Myocyte (in vitro differentiated cells): ENCODE data around the gene DDIT4. TPM values are rescaled to one million over a fixed set of nuclear protein-coding genes. Genes with fewer than 3 reads are reported as not detected.
A peak's percentile ranks its signal among the peaks of the same experiment; 100 is the strongest.
"Not testable (repeated sequence)": the region's sequence is repeated elsewhere in the genome, so short reads cannot be mapped to it uniquely, and the experiment has no call there.

Experiments used
- DNase-seq: peaks from one replicate; pipeline ENCODE4 v3.0.0-alpha.2; 2012; ENCODE audit warnings: low read depth
- total RNA-seq: library from RNA; depleted of rRNA; stranded (reverse); fragments of >200 nt; gene quantifications from 2 replicates; pipeline ENCODE4 v1.2.3, GENCODE V29; 2014

Gene DDIT4
- total RNA-seq, 1 donor from 2014 or later = 97.0 TPM

DNA sequence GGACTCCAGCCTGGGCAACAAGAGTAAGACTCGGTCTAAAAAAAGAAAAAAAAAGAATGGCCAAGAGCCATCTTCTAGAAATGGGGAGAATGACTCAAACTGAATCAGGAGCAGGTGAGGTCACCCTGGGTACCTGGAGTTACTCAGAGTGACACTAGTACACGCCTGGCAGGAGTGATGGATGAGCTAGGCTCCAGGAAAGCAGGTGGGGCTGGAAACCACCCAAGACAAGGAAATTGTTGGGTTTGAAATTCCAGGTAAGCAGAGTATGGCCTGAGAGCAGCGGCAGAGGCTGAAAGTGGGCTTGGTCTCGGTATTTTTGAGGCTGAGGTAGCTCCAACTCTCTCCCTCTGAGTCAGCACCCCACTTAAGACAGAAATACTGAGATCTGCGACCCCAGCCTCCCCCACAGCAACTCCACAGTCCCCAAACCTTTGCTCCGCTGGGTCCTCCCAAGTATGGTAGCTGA lies 18.5 kb downstream of the DDIT4 start:
- no peak for DNase-seq

DNA sequence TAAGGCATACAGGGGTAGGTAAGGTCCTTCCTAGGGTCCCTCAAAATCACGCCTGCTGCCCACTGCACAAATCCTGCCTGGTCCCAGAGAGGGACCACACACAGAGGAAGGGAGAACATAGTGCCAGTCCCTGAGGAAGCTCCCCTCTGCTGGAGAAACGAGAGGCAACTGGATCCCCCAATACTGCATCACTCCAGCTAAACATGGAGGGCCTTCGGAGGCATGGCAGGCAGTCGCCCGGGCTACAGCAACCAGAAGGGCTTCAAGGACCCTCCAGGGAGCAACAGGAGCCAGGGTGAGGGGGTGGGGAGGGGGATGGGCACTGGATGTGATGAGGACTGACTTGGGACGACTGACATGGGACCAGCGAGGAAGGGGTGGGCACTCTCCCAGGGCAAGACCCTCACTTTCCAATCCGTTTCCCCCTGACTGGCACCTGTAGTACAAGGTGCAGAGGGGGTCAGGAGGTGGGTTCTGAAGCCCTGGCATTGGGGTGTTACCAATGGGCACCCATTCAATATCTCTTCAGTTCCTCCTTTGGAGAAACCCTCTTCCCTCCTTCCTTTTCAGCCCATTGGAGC lies 21.7 kb downstream of the DDIT4 start:
- no peak for DNase-seq

DNA sequence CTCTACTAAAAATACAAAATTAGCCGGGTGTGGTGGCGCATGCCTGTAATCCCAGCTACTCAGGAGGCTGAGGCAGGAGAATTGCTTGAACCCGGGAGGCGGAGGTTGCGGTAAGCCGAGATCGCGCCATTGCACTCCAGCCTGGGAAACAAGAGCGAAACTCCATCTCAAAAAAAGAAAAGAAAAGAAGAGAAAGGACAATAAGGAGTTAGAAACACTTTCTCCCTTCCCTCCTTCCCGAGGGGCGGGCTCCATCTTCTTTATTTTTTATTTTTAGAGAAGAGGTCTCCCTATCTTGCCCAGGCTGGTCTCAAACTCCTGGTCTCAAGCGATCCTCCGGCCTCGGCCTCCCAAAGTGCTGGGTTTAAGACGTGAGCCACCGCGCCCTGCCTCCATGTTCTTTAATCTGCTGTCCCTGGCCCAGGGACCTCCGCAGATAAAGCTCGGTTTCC lies 23.1 kb downstream of the DDIT4 start:
- not testable (repeated sequence) for DNase-seq

DNA sequence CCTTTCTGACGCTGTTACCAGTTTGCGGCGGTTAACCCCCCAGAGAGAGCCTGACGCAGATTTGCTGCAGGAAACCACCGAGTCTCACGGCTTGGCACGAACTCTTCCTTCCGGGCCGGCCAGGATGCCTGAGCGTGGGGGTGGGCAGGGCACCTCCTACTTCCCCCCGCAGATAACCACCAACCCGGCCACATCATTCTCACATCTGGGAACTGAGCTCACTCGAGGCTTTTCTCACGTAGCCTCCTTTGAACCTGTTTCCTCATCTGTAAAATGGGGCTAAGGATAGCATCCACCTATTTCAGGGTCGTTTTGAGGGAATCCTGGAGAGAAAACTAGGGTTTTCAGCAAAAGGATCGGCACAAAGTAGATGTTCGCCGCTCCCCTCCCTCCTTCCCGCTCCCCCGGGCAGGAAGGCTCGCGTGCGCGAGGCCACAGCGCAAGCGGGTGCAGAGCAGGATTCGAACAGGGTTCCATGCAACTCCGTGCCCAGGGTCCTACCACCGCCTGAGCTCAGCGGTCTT lies 23.6 kb downstream of the DDIT4 start:
- DNase-seq = peak; percentile 73

DNA sequence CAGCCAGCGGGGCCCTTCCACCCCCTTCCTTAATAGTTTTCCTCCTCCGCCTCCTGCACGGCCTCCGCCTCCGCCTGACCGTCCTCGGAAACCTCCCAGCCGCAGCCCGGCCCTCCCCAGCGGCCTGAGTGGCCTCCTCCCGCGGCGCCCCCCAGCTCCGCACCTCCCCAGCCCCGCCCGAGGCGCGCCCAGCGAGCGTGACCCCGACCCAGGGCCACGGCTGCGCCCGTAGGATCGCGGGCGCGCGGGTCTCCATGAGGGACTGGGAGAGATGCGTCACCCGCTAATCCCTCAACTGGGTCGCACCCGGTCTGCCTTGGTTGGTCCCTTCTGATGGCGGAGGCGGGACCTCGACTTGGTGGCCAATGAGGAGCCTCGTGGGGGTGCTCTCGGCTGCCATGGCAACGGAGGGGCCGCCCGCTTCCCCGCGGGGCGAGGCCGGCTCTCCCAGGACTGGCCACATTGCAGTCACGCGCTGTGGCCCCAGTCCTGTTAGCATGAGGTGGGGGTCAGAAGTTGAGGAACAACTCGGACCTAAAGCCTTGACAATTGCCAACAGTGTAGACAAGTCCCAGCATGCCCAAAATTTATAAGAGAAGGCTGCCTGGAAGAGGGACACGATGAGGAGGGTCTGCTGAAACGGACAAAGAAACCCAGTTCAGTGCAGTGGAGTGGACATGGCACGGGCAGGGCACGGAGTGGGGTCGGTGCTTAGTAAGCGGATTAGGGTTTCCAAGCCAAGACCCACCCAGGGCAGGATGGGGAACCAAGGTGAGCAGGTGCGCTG lies 24.3 kb downstream of the DDIT4 start:
- peak; percentile 100 for DNase-seq

DNA sequence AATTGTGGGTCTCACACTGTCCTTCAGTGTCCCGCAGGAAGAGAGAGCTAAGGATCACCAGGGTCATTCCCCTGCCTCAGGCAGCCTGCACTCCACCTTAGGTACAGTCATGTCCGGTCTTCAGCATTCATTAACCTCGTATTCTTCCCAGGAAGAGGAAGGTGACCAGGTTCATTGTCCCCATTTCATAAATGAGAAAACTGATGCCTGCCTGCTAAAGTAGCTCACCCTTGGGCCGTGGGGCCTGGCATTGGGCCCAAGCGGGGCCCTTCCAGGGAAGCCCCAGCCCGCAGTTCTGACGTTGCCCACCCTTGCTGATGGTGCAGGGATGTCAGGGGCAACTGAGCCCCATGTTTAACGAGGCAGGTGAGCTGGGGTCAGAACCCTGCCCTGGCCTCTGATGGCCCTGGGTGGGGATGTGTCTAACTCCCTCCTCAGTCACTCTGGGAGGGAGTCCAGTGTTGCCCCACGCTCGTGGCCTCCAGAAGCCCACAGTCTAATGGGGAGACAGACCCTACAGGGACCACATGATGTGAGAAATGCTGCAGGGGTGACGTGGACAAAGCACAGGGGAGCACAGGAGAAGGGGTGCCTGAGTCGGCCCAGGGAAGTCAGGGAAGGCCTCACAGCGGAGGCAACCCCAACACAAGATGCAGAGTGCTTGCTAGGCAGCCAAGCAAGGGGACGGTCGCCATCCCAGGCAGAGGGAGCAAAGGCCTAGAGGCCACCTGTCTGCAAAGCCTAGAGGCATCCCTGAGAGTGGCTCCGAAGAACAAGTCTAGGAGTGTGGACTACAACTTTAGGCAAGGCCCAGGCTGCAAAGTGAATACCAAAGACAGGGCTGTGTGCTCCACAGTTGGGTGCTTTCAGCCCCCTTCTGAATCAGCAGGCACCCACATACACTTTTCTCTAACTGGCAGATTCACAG lies 25.1 kb downstream of the DDIT4 start:
- DNase-seq = no peak

DNA sequence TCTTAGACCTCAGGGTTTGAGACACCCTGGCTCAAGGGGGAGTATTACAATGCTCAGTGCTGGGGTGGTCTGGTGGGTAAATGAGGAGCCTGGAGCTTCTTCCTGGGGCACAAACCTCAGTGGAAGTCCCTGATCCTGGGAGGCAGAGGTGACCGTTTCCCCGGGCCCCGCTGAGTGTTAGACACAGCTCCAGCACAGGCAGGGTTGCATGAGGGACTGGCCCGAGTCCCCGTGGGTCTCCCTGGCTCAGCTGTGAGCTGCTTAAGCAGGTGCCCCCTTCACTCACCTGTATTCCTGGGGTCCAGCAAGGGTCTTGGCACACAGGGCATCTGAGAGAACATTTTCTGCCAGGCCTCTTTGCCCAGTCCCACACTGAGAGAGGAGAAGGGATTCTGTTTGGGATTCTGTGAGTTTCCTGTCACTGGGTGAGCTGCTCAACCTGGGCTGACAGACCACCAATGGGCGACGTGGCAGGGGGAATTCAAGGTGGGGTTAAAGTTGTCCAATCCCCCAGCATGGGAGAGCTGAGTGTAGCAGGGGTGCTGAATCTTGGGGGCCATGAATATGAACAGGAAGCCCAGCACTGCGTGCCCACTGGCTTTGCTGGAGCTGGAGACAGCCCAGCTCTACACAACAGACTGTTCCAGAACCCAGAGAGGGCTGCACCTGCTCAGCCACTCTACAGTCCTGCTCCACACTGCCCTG lies 29.9 kb downstream of the DDIT4 start:
- no peak for DNase-seq

DNA sequence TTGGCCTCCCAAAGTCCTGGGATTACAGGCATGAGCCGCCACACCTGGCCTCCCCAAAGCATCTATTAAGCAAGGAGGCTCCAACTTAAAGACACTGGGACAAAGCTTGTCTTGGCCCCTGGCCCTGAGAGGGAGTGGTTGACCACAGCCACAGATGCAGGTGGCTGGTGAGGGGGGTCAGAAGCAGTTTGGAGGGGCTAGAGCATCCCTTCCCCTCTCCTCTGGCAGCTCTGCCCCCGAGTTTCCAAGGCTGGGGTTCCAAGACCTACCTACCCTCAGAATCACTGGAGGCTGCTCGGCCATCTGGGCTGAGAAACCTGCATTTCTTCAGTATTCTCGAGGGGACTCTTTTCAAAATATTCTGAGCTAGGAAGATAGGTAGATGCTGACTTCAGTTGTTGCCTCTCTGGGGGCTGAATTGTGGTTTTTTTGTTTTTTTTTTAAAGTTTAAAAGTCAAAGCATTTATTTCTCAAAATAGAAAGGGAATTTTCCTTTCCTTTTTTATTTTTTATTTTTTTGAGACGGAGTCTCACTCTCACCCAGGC lies 32.6 kb downstream of the DDIT4 start:
- DNase-seq = no peak

DNA sequence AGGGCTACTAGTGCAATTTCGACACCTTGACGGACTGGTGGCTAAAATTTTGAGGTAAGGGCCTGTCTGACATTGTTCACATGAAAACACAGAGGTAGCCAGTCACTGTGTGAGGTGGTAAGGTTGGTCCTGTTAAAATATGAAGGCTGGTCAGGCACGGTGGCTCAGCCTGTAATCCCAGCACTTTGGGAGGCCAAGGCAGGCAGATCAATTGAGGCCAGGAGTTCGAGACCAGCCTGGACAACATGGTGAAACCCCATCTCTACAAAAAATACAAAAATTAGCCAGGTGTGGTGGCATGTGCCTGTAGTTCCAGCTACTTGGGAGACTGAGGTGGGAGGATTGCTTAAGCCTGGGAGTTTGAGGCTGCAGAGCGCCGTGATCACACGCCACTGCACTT lies 34.0 kb downstream of the DDIT4 start:
- not testable (repeated sequence) for DNase-seq

DNA sequence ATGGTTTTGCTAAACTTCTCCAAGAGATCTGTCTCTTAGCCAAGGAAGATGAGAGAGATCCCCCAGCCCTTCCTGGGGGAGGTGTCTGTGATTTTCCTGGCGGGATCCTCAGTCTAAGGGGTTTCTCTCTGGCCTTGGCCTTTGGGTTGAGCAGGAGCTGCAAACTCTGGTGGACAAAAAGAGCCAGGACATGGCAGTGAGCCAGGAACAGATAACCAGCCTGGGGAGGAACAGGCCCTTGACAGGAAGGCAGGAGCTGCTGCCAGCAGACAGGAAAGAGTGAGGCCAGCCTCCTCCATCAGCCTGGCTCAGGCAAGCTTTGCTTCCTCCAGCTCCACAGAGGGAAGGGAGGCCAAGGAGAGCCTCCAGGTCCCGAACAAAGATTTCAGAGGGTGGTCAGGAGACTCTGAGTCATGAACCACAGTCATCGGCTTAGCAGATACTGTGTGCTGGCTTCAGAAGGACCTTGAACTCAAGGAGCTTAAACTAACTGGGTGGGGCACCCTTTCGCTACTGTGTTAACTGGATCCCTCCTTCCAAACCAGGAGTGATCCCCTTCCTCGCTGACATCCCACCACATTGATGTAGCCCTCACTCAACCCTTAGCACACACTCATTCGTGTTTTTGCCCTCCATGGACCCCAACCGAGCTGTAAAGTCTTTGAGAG lies 34.7 kb downstream of the DDIT4 start:
- DNase-seq = peak; percentile 79

DNA sequence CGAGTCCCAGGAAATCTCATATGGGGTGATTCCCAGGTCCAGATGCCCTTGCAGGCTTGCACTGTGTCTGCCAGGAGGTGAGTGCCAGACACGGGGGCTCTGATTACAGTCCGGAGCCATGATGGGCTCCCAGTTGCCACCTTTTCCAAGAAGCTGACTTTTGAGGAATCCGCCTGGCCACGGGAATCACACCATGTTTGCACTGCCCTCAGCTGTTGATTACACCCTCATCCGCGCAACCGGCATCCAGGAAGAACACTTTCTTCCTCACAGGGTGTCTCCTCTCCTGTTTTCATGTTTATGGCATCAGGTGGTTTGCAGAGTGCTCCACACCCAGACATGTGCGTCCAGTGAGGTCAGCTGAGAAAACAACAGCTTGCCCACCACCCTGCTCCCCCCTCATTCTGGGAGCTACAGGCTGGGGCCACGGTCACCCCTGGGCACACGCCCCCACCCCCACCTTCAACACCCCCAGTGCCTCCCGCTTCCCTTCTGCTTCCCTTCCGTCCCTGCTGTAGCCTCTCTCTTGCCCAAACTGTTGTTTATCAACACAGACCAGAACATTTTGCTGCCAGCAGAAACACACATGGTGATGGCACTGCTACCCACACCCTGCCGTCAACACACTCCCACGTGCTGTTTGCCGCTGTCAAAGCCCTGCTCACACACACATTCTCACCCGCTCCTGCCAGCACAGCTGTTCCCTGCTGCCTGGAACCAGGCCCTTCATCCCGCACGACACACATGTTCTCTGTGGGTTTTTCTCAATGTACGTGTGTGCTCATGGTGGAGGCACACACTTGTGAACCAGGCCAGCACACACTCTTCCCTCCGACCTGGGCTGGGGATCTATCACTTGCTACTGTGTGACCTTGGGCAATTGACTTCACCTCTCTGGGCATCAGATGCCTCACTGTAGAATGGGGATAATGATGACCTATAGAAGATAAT lies 35.8 kb downstream of the DDIT4 start:
- peak; percentile 94 for DNase-seq

DNA sequence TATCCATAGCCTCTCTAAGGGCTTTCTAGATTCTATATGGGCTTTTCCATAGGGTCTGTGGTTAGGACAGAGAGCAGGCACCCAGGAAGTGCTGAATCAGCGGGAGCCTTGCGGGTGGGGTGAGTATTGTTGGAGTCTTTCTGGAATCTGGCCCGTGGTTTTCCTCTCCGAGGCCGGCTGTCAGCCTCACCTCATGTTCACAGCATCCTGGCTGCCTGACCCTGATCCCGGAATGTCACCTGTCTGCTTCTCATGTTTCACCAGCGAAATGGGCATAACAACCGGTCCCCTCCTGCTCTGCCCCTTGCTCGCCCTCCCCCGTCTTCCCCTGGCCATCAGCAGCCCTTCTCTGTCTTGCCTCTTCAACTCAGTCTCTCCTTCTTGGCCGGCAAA lies 36.5 kb downstream of the DDIT4 start:
- DNase-seq = peak; percentile 87

DNA sequence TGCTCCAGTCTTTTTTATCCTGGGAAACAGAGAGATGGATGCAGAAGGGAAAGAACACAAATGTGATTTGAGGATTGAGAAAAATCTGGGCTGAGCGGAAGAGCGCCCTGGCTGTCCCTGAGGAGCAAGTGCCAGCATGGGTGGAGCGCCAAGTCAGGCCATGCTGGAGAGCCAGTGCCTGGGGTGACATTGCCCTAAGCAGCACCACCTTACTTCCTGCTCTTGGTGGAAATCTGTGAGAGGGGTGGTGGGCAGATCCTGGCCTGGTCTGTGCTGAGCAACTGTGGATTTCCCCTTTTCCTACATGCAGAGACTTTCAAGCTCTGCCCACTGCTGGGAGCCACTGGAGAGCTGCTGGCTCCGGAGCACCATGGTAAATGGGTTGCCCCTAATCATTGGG lies 36.9 kb downstream of the DDIT4 start:
- DNase-seq = no peak

DNA sequence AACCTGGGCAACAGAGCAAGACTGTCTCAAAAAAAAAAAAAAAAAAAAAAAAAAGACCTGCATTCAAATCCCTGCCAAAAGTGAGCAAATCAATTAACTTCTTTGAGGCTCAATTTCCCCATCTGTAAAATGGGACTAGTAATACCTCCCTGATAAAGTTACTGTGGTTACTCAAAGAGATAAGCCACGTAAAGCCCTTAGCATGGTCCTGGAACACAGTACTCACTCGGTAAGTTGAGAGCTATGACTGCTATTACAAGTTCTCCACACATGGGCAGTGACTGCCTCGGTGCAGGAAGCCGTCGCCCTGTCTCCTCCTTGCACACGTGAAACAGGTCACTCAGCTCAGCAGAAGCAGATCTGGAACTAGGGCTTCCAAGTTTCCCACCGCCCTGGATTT lies 37.9 kb downstream of the DDIT4 start:
- DNase-seq = no peak

DNA sequence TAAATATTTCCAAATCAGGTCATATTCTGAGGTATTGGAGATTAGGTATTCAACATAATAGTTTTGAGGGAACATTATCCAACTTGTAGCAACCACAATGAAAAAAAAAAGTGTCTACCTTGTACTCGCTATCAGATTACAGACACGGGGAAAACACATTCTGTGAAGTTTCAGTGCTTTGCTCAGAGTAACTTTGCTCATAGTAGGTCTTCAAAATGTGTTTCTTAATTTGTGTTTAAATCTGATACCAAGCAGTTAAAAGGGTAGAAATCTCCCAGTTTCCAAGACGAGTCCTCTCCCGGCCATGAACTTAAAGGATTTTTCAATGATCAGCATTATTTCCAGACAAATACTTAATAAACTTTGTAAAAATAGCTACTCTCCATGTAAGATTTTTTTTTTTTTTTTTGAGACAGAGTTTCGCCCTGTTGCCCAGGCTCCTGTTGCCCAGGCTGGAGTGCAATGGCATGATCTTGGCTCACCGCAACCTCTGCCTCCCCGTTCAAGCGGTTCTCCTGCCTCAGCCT lies 39.2 kb downstream of the DDIT4 start:
- DNase-seq = no peak

DNA sequence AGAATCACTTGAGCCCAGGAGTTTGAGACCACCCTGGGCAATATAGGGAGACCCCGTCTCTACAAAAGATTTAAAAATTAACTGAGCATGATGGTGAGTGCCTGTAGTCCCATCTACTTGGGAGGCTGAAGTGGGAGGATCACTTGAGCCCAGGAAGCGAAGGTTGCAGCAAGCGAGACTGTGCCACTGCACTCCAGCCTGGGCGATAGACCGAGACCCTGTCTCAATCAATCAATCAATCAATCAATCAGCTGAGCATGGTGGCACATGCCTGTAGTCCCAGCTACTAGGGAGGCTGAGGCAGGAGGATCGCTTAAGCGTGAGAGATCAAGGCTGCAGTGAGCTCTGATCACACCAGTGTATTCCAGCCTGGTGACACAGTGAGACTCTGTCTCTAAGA lies 40.5 kb downstream of the DDIT4 start:
- no peak for DNase-seq

DNA sequence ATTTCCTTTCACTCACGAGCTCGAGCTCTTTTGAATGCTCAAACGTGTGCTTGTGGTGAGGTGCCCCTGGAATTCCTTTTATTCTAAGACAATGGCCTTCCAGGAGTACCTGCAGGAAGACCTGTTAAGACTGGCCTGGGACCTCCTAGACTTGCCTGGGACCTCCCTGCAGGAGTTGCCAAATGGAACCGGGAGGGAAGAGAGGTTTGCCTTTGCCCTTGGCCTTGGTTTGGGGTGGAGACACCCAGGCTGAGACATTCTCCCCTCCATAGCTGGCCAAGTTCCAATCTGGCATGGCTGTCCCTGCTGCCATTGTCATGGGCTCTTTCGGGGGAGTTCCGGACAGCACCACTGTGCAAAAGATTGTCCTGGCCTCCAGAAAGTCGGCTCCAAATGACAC lies 41.3 kb downstream of the DDIT4 start:
- DNase-seq = no peak

DNA sequence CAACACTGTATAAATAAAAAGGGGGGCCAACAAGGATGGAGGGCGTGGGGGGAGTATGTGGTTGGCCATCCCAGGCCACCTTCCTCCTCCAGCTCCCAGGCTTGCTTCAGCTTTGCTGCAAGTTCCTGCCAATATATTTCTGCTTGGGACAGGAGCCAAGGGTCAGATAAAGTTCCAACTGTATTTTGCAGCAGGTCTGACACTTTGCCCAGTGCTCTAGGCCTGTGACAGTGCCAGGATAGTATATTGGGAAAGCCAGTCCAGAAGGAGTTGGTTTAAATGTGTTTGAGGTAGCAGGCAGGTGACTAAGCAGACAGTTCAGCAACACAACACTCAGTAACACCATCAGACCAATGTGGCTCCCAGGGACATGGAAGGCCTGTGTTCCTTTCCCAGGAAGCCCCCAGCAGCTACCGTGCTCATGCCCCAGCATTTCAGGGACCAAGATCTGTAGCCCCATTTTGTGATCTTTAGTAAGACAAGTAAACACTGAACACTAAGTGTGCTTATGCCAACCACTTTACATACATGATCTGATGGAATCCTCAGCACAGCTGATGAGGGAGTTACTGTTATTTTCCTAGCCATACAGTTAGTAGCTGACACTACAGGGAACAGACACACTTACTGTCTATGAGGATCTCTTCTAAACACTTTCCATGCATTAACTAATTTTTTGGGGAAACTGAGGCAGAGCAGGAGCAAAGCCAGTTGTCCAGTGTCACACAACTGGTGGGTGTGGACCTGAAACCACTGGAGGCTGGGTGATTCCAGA lies 42.1 kb downstream of the DDIT4 start:
- peak; percentile 79 for DNase-seq
